Fibroblast of upper back skin (primary cell): ENCODE results near the gene JAG1.
A peak's percentile ranks its signal among the peaks of the same experiment; 100 is the strongest.
"Not testable (repeated sequence)": the region's sequence is repeated elsewhere in the genome, so short reads cannot be mapped to it uniquely, and the experiment has no call there.

Experiments
- DNase-seq: peaks from one replicate; pipeline ENCODE4 v3.0.0-alpha.2; 2013

JAG1 gene

DNA sequence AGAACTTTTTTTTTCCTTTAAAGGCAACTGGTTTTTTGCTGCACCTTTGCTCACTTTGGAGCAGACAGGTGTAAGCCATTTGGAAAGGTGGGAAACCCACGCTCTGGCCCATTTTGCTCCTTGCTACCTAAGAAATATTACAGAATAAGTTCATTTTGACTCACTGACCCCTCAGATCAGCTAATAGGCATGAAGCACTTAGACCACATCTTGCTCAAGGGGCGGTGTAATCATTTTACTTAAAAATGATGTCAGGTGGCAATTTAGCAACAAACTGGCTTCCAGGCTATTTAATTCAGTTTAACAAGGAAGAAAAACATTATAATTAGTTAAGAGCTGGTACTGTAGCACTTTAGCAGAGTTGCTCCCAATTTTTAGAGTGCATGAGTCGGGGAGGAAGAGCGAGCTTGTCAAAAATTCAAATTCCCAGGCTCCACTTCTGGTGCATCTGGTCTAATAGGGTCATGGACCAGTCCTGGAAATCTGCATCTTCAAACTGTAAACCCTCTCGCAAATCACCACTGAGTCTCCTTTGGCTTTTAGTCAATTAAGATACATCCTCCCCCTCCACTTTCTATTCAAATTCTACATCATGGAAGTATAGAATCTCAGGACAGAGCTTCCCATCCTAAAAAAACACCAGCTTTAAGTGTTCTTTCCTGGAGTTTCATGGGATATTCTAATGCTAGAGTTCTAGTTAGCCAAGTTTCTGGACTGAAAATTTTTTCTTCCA is 38.2 kb downstream of the JAG1 start:
- no peak for DNase-seq

DNA sequence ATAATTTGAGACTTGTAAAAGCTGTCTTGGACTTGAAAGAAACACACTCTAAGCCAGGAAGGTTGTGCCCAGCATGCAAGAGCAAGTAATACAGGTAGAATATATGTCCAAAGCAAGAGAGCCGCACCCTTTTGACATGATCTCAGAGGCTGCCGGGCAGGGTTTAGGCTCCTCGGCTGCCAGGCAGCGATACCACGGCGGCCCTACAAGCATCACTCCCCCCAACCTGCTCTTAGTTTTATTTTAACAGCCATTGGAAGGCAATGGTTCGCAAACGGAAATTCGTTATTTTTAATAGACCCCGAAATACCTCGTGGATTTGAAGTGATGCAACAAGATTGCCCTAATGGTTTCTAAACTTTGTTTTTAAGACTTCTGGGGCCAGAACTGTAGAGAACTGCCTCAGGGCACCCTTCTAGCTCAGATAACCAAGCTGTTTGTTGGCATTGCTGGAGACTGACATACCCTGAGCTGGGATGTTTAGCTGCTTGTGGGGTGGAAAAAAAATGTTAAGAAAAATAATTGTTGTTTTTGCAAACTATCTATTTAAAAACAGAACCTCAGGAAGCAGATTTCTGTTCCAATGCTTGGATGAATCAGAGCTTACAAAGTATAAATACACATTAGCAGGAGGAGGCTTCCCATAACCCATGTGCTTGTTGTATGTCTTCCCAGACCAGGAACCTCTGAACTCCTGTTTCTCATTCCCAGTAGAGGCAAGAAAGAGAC is 39.0 kb downstream of the JAG1 start:
- DNase-seq = no peak

GRCh38 chr20:10634211-10634610 is 39.6 kb downstream of the JAG1 start:
- DNase-seq = no peak

DNA sequence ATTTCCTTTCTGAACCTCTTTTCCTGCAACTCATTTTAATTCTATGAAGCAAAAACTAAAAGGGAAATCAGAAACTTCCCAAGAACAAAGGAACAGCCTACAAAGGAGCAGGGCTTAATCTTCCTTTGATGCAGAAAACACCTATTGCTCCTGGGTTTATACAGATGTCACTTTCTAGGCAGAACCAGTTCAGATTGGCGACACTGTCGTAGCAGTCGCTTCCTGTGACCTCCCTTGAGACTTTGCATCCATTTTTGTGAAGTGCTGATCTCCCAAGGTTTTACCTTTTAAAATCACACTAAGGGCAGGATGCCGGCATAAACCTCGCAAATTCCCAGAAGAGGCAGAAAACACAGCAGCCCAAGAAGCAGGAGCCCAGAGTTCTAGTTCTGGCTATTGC is 40.1 kb downstream of the JAG1 start:
- DNase-seq = no peak

- no peak for DNase-seq
Observed at GRCh38 chr20:10632721-10633509, 40.9 kb downstream of the JAG1 start.

DNA sequence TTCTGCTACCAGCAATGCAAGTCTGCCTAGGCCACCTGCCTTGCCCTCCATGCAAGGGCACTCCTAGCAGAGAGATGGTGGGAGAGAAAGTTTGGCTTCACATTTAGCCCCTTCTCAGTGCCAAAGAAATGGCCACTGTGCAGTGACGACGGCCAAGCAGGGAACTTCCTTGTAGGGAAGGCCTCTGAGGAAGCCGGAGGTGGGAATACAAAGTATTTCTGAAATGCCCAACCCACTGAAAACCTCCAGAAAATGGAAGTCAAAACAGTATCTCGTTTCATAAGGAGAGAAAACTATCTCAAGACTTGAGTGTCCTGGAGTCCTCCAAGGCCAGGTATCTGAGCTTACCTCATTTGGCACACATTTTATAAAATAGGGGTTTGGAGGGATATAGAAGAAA is 42.7 kb downstream of the JAG1 start:
- no peak for DNase-seq

GRCh38 chr20:10629946-10630650 is 43.7 kb downstream of the JAG1 start:
- no peak for DNase-seq

- no peak for DNase-seq
Observed at GRCh38 chr20:10626896-10627295, 46.9 kb downstream of the JAG1 start.

GRCh38 chr20:10625641-10626040 is 48.2 kb downstream of the JAG1 start:
- no peak for DNase-seq

GRCh38 chr20:10622657-10623418 is 51.0 kb downstream of the JAG1 start:
- peak; percentile 81 for DNase-seq

DNA sequence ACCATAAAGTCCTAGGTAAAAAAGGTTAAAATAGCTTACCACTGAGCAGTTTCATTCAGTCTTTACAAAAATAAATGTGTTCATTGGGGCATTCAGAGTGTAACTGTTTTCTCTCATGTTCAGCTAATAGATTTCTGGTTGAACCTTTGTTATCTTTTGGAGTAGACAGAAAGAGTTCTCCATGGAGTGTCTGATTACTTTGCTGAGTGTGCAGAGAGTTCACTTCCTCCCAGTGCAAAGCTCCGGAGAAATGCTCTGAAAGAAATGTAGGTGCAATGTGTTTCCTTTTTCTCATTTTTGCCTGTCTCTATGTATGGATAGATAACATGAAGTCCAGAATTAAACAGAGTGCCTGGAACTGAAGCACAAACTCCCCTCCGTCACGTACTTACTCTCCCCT is 52.6 kb downstream of the JAG1 start:
- no peak for DNase-seq

GRCh38 chr20:10619427-10619826 is 54.4 kb downstream of the JAG1 start:
- DNase-seq = peak; percentile 94

- peak; percentile 66 for DNase-seq
Observed at GRCh38 chr20:10618611-10619245, 55.1 kb downstream of the JAG1 start.

- not testable (repeated sequence) for DNase-seq
Observed at GRCh38 chr20:10617549-10618133, 56.2 kb downstream of the JAG1 start.

DNA sequence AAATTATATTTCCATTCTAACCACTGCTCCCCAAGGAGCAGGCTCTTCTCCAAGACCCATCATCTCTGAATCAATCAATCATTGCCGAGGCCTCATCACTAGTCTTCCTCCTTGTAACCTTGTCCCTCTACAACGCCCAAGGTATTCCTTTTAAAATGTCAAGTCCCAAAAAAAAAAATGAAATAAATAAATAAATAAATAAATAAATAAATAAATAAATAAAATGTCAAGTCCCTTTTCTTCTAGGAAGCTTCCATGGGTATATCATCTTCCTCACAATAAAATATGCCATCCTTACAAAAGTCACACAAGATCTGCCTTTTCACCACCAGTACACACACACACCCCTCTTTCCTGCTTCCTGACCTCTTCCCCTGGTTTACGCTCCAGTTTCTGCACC is 57.6 kb downstream of the JAG1 start:
- no peak for DNase-seq

DNA sequence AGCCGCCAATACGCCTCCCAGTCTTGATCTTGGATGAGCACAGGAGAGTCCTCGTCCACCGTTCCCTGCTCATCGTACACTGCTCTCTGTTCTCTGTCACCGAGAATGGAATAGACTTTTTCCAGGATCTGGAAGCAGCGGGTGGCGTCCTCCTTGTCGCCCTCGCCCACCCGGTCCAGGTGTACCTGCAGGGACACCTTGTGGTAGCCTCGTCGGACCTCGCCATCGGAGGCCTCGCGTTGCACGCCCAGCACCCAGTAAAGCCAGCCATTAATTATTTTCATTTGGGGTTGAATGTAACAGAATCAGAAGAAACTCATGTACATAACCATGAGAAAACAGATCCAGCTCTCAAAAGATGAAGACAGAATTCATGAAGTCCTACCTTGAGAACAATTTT is 59.9 kb downstream of the JAG1 start:
- no peak for DNase-seq

GRCh38 chr20:10613426-10613825 is 60.4 kb downstream of the JAG1 start:
- not testable (repeated sequence) for DNase-seq

DNA sequence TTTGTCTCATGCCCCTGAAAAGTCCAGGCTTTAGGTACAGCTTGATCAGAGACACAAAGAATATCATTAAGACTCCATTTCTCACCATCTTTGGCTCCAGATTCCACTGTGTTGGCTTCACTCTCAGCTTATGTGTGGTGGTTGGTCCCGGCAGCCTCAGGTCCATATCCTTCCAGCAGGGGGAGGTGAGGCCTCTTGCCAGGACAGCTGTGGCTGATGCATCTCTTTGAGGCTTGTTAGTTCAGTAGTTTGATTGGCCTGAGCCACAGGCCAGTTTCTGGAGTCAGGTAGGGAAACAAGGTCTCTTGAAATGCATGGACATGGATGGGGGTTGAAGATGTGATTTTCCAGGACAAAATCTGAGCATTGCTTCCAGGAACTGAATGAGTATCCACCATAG is 62.4 kb downstream of the JAG1 start:
- DNase-seq = peak; percentile 64

DNA sequence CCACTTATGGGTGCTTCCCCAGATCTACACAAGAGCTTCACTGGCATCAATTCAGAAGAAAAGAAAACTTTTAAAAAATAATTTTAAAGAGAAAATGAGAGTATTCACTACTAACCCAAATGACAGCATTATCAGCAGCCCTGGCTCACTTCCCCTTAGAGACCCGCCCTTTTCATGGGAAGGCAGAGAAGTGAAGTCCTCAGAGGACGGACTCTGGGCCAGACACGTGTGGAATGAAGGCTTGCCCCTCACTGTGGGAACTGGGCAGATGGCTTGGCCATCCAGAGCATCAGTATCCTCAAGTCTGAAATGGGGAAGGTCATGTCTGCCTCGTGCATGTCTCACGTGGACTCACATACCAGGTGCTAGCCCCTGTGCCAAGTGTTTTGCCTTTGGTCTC is 63.5 kb downstream of the JAG1 start:
- DNase-seq = no peak

GRCh38 chr20:10609770-10610169 is 64.0 kb downstream of the JAG1 start:
- peak; percentile 55 for DNase-seq

DNA sequence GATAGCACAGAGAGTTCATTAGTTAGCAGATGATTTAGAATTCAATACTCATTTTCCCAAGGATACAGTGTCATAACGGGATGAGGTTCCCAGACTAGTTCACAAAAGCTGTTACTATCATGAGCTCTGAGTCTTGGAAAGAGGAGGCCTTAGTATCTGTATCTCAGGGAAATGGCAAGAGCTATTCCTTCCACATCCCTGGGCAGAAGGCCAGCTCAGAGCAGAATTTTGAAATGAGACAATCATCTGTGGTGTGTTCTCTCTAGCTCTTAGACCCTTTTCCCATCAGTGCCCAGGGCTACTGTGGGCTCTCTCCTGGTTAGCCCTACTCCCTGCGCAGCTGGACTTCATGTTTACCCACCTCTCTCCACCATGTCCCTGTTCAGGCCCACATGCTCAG is 64.5 kb downstream of the JAG1 start:
- peak; percentile 91 for DNase-seq
